GM12878 (cell line): Measurements from ENCODE around the gene NARF. TPM values are rescaled to one million over a fixed set of nuclear protein-coding genes. Genes with fewer than 3 reads are reported as not detected.

Experiments used
- BACH1 ChIP-seq: fragments of 450-650 bp; IDR thresholded peaks from 2 replicates; pipeline ENCODE4 v1.6.1; 2017; ENCODE audit warnings: mild to moderate bottlenecking, borderline replicate concordance
- CBFB ChIP-seq: IDR thresholded peaks from 2 replicates; pipeline ENCODE4 v1.6.1; 2016; ENCODE audit warnings: antibody characterized with exemption, low read depth
- CBX5 ChIP-seq: sonication (generic); IDR thresholded peaks from 2 replicates; pipeline ENCODE4 v1.6.1; 2016; ENCODE audit warnings: low read depth, moderate library complexity, mild to moderate bottlenecking, inconsistent platforms
- CTCF ChIP-seq, 3 experiments: IDR thresholded peaks in 2 of 3; conservative IDR thresholded peaks in 1 of 3; 2 replicates each; pipeline ENCODE4 v1.5.1; 2011; ENCODE audit warnings: low read depth in 3 of 3, low read length in 3 of 3, mild to moderate bottlenecking in 3 of 3, control low read depth in 2 of 3, moderate library complexity in 2 of 3, inconsistent platforms in 1 of 3, mixed read lengths in 1 of 3; ENCODE audit not compliant: control insufficient read depth in 2 of 3, insufficient read depth in 1 of 3; ENCODE audit errors: extremely low read depth in 1 of 3
- DPF2 ChIP-seq: fragments of 450-650 bp; IDR thresholded peaks from 2 replicates; pipeline ENCODE4 v1.6.1; 2017; ENCODE audit warnings: mild to moderate bottlenecking
- E2F8 ChIP-seq: fragments of 450-650 bp; IDR thresholded peaks from 2 replicates; pipeline ENCODE4 v1.6.1; 2018; ENCODE audit warnings: mild to moderate bottlenecking, low read depth, moderate library complexity; ENCODE audit not compliant: partially characterized antibody
- E4F1 ChIP-seq: fragments of 450-650 bp; IDR thresholded peaks from 2 replicates; pipeline ENCODE4 v1.6.1; 2018; ENCODE audit warnings: borderline replicate concordance, mild to moderate bottlenecking; ENCODE audit not compliant: partially characterized antibody
- ELK1 ChIP-seq: IDR thresholded peaks from 2 replicates; pipeline ENCODE4 v1.6.1; 2012; ENCODE audit warnings: low read depth, low read length, improper control_type of control experiment
- EZH2 ChIP-seq: IDR thresholded peaks from 2 replicates; pipeline ENCODE4 v1.6.1; 2012; ENCODE audit warnings: low read depth, mild to moderate bottlenecking, control low read depth, inconsistent platforms, low read length, borderline replicate concordance; ENCODE audit not compliant: control insufficient read depth
- IRF3 ChIP-seq: fragments of 450-650 bp; IDR thresholded peaks from 2 replicates; pipeline ENCODE4 v1.6.1; 2014; ENCODE audit warnings: mild to moderate bottlenecking
- RAD21 ChIP-seq: IDR thresholded peaks from 2 replicates; pipeline ENCODE4 v1.6.1; 2011; ENCODE audit warnings: mild to moderate bottlenecking, low read depth, low read length, moderate library complexity; ENCODE audit not compliant: insufficient read depth
- SRF ChIP-seq, 2 experiments: IDR thresholded peaks; 2 replicates each; pipeline ENCODE4 v1.6.1; 2011; ENCODE audit warnings: low read depth in 2 of 2, low read length in 2 of 2, mild to moderate bottlenecking in 1 of 2, moderate library complexity in 1 of 2
- SUPT20H ChIP-seq: IDR thresholded peaks from 2 replicates; pipeline ENCODE4 v1.6.1; 2011; ENCODE audit warnings: low read depth, mild to moderate bottlenecking, low read length, moderate library complexity, borderline replicate concordance; ENCODE audit not compliant: control insufficient read depth
- SUZ12 ChIP-seq: fragments of 200-600 bp; sonication (generic); IDR thresholded peaks from one replicate; pipeline ENCODE4 v1.6.1; 2018; ENCODE audit warnings: antibody characterized with exemption, mild to moderate bottlenecking; ENCODE audit not compliant: unreplicated experiment
- TARDBP ChIP-seq: IDR thresholded peaks from 2 replicates; pipeline ENCODE4 v1.6.1; 2016; ENCODE audit warnings: borderline replicate concordance
- USF2 ChIP-seq: IDR thresholded peaks from 2 replicates; pipeline ENCODE4 v1.6.1; 2011; ENCODE audit warnings: low read depth, low read length, improper control_type of control experiment, borderline replicate concordance
- YY1 ChIP-seq: IDR thresholded peaks from 2 replicates; pipeline ENCODE4 v1.6.1; 2011; ENCODE audit warnings: low read depth, mild to moderate bottlenecking, low read length
- ZBED1 ChIP-seq: IDR thresholded peaks from 2 replicates; pipeline ENCODE4 v1.6.1; 2016; ENCODE audit warnings: borderline replicate concordance
- polyA plus RNA-seq, 11 experiments: library from polyadenylated mRNA; depleted of rRNA in 4 of 11; unstranded in 6 of 11; stranded (reverse) in 5 of 11; fragments of >200 nt; fragmentation: Nextera tagmentation in 4 of 11; fragmentation: Illumina TruSeq in 1 of 11; extraction: Ambion mirVana in 4 of 11; extraction: Trizol in 1 of 11; gene quantifications; 1 replicate in 1 of 11; 2 replicates in 10 of 11; pipeline versions ENCODE4 v1.2.1 to v1.2.3, GENCODE V29; 2011 to 2016; ENCODE audit warnings: inconsistent platforms in 2 of 11, missing spikeins in 2 of 11, low read depth in 1 of 11
- total RNA-seq, 4 experiments: library from RNA; depleted of rRNA in 3 of 4; stranded (reverse); fragments of >200 nt in 3 of 4; fragmentation: Illumina TruSeq in 1 of 4; extraction: Trizol in 1 of 4; gene quantifications; 2 replicates each; pipeline versions ENCODE4 v1.2.1 to v1.2.3, GENCODE V29; 2013 to 2021

NARF gene
- total and polyA plus RNA-seq, 10 of the 15 experiments (the other 5 are each of a cell fraction or from before 2014, with no cell fraction given): 16.7 to 126 (median 47.5) TPM

- 0 out of 2 replicates have a peak, but pooled peaks have one; percentile 6 for TF ChIP-seq YY1
- 0 out of 2 replicates have a peak, but pooled peaks have one; percentile 25 for TF ChIP-seq ELK1
- no peak for TF ChIP-seq USF2
- no peak for TF ChIP-seq IRF3
- no peak for TF ChIP-seq EZH2
- no peak for TF ChIP-seq TARDBP
- TF ChIP-seq SUPT20H: no peak
- TF ChIP-seq RAD21: no peak
- peak; percentile 88 for TF ChIP-seq DPF2
- TF ChIP-seq BACH1: peak; percentile 87
- 0 out of 4 replicates have a peak, but pooled peaks of 1 of the 2 experiments have one; percentile 39 for TF ChIP-seq SRF (IDR thresholded peaks at IDR 0.05; ENCODE audit: low read depth in 2 of 2, low read length in 2 of 2)
- TF ChIP-seq CBFB: no peak
- no peak for TF ChIP-seq CTCF (IDR thresholded peaks at IDR 0.05 in 2 of 3, conservative IDR thresholded peaks at IDR 0.05 in 1 of 3; ENCODE audit: control insufficient read depth in 2 of 3, extremely low read depth in 1 of 3, insufficient read depth in 1 of 3, low read depth in 3 of 3, low read length in 3 of 3)
- peak; percentile 95 for TF ChIP-seq E4F1
- TF ChIP-seq ZBED1: 0 out of 2 replicates have a peak, but pooled peaks have one; percentile 7
- TF ChIP-seq CBX5: no peak
- TF ChIP-seq SUZ12: no peak
- peak; percentile 65 for TF ChIP-seq E2F8
Measured at GRCh38 chr17:82450357-82451106, 8.0 kb upstream of the NARF start, which contains the start of gene CYBC1 (continued).
